Stimulated activated CD4-positive, alpha-beta T cell treated with anti-CD3 and anti-CD28 coated beads, Interleukin-15, amount 100 ng/mL, for 24 hours (primary cell): ENCODE measurements around the gene B3GALT5.

Source experiments
- DNase-seq: peaks from one replicate; pipeline ENCODE4 v3.0.0-alpha.2; 2020

Gene B3GALT5

DNA sequence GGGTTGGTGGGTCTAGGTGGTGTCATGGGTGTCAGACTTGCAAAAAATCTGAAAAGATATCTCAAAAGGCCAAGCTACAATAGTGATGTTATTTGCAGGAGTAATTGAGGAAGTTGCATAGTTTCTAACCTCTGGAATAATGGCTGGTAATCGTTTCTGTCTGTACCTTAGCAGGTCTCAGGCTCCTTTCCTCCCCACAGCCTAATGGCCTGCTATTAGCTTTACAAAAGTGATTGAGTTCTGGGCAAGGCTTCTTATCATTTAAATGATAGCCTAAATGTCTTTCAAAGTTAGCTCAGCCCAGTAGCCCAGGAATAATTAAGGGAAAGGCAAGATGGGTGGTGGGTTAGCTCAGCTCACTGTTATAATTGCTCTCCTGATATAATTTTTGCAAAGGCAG lies 94.6 kb downstream of the B3GALT5 start:
- DNase-seq: no peak

DNA sequence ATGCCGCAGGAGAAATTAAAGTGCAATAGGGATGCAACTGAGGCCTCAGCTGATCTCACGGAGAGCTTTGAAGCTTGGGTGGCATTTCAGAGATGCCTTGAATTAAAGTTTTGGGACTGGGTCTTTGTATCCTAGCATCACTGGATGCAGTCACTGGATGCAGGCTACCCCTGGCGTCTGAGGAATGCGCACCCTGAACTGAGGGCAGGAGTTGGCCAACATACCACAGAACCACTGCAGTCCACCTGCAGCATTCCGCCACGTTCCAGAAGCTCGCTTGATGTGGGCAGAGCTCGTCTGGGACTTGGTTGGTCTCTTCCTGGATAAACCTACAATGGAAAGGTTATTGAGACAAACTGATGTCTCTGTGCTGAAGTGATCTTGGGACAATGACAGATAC lies 98.1 kb downstream of the B3GALT5 start:
- DNase-seq: no peak

DNA sequence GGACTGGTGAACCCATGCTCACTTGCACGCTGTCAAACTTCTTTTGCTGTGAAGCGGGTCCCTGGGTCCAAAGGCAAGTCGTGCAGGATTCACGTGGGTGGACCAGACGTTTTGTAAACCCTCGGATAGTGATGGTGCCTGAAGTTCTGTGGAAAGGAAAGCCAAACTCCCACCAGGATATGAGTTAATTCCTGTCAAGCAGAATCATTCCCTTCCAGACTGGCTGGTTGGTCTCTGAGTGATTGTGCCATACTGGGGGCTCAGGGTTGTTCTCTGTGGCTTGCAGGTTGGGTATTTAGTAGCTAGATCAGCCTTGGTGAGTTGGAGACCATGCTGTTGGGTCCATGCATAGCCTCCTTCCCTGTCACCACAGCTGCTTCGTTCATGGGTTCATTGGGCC lies 99.5 kb downstream of the B3GALT5 start:
- no peak for DNase-seq

DNA sequence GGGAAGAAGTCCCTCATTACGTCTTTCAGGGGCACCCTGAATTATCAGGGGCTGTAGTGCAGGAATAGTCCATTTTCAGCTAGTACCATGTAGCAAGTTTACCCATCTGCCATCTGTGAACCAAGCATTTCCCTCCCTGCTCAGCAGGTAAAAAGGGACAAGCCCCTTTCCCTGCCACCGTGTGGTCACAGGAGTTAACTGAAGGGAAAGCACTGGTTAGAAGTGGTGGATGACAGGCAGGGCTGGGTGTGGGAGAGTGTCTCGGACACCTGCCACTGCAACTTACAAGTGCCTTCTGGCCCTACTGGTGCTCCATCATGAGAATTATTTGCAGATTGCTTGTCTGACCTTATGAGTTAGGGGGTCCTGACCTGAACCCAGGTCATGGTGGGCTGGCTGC lies 100.2 kb downstream of the B3GALT5 start:
- DNase-seq: no peak

DNA sequence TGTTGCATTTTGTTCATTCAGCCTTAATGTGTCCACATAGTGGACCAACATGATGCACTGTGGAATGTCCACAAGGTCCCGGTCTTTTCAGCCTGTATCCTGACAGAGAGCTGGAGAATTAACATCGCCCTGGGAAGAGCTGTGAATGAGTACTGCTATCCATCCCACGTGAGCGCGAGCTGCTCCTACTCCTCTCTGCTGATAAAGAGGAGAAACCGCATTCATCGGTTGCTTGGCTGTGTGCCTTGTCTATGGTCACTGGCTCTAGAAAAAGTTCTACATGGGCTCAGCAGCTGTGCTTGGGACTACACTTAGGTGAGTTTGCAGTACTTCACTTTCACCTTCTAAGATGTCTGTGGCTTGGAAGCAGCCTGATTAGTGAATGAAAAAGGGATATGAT lies 101.2 kb downstream of the B3GALT5 start:
- DNase-seq: no peak

DNA sequence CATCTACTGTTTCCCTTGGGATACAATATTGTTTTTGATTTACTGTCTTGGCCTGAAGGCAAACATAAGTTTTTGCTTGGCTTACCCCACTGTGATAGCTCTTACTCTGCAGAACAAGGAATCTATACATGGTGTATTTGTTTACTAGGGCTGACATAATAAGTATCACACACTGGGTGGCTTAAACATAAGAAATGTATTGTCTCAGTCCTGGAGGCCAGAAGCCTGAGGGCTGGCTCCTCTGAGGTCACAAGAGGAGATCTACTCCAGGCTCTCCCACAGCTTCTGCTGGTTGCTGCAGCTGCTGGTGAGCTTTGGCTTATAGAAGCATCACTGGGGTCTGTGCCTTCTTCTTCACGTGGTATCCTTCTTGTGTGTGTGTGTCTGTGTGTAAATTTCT lies 101.6 kb downstream of the B3GALT5 start:
- no peak for DNase-seq

DNA sequence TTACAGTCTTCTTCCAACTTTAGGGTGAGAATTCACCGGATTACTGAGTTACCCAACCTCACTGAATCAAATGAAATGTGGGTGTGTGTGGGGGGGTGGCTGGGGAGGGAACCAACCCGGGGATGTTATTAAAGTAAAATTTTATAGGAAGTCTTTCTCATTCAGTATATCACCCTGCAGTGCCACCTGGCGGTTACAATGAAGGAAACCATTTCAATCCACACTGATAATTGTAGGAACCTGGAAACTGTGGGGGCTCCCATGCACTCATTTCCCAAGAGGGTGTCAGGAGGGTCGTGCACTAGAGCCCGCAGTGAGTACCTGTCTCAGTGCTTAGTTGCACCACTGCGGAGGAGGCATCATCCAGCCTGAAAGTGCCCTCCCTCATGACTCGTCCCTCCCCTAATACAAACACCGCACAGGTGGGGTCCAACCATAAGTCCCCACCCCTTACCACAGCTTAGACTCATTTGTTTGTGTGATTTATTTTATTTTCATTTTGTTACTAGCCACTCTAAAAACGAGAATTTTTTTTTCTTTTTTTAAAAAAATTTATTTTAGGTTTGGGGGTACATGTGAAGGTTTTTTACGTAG lies 103.2 kb downstream of the B3GALT5 start:
- DNase-seq: peak; percentile 63

DNA sequence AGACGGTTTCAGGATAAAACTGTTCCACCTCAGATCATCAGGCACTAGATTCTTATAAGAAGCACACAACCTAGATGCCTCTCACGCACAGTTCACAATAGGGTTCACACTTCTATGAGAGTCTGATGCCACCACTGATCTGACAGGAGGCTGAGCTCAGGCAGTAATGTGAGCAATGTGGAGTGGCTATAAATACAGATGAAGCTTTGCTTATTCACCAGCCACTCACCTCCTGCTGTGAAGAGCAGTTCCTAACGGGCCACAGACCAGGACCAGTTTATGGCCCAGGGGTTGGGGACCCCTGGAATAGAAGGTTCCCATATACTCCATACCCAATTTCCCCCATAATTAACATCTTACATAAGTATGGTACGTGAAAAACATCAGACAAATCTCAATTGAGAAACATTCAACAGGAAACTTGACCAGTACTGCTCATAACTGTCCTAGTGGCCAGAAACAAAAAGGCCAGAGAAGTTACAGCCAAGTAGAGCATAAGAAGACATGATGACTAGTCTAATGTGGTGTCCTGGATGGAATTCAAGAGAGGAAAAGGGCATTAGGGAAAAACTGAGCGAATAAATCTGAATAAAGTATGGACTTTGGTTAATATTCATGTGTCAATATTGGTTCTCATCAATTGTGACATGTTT lies 107.5 kb downstream of the B3GALT5 start:
- no peak for DNase-seq

DNA sequence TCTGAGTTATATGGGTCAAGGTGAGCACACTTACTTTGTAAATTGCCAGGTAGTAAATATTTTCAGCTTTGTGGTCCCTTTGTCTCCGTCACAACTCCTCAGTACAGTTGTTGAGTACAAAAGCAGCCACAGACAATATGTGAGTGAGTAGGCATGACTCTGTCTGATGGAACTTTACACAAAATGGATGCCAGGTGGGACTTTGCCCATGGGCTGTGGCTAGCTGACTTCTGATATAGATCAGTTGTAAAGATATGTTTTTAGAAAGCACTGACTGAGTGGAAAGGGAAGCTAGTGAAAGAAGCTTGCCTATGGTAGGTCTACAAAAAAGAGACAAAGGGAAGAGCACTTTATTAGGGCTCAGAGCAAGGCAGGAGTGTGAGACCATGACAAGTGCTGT lies 109.1 kb downstream of the B3GALT5 start:
- no peak for DNase-seq
